HG02798 (cell line): ENCODE measurements around the gene TIMM13.

ENCODE experiments used
- ATAC-seq: cut with Tn5 transposase; IDR thresholded peaks from one replicate; pipeline ENCODE4 v1.9.1; 2021; ENCODE audit warnings: mild to moderate bottlenecking; ENCODE audit not compliant: unreplicated experiment, poor library complexity

Gene TIMM13

GRCh38 chr19:2387367-2388288 lies 39.8 kb downstream of the TIMM13 start:
- no peak for ATAC-seq

- no peak for ATAC-seq
Measured at GRCh38 chr19:2385053-2385721, 42.2 kb downstream of the TIMM13 start.

GRCh38 chr19:2382530-2383222 lies 44.7 kb downstream of the TIMM13 start:
- ATAC-seq = no peak

- ATAC-seq = no peak
Measured at GRCh38 chr19:2381148-2381820, 46.1 kb downstream of the TIMM13 start.

- ATAC-seq = no peak
Measured at GRCh38 chr19:2380567-2380966, 46.8 kb downstream of the TIMM13 start.

GRCh38 chr19:2376784-2377519 lies 50.4 kb downstream of the TIMM13 start:
- ATAC-seq = no peak
